Measurements from ENCODE around the gene GSTA1. TPM values are rescaled to one million over a fixed set of nuclear protein-coding genes. Genes with fewer than 3 reads are reported as not detected.
"Not testable (repeated sequence)": the region's sequence is repeated elsewhere in the genome, so short reads cannot be mapped to it uniquely, and the experiment has no call there.

GSTA1 gene
- total and polyA plus RNA-seq, 2 donors from 2014 or later, result 1.3 to 725 TPM

DNA sequence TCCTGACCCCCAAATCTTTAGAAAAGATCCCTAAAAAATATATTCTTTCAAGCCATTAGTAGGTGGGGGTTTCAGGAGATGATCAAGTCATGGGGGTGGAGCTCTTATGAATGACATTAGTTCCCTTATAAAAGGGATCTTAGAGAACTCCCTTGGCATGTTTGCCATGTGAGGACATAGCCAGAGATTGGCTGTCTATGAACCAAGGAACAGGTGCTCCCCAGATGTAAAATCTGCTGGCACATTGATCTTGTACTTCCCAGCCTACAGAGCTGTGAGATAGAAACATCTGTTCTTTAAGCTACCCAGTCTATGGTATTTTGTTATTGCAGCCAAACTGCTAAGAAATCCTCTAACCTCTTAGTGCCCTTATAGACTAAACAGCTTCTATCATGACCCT lies 36.0 kb downstream of the GSTA1 start:
- H3K4me3 ChIP-seq (ENCODE audit: low read length in 3 of 3); H3K36me3 ChIP-seq (ENCODE audit: control insufficient read depth in 2 of 3, insufficient read depth in 3 of 3, low read length in 3 of 3); H3K9ac ChIP-seq (ENCODE audit: low read length in 3 of 3); FAIRE-seq; intact Hi-C loops (cut with DNase I); DNase-seq; H3K27me3 ChIP-seq (ENCODE audit: control insufficient read depth, insufficient read depth, low read length); H3K27ac ChIP-seq (ENCODE audit: low read depth in 2 of 2, low read length in 2 of 2); H3K9me3 ChIP-seq (ENCODE audit: control insufficient read depth in 2 of 3, insufficient read depth in 1 of 3, low read length in 3 of 3); H3K4me1 ChIP-seq (ENCODE audit: control insufficient read depth in 2 of 3, insufficient read depth in 2 of 3, low read depth in 1 of 3, low read length in 3 of 3): not testable (repeated sequence)

DNA sequence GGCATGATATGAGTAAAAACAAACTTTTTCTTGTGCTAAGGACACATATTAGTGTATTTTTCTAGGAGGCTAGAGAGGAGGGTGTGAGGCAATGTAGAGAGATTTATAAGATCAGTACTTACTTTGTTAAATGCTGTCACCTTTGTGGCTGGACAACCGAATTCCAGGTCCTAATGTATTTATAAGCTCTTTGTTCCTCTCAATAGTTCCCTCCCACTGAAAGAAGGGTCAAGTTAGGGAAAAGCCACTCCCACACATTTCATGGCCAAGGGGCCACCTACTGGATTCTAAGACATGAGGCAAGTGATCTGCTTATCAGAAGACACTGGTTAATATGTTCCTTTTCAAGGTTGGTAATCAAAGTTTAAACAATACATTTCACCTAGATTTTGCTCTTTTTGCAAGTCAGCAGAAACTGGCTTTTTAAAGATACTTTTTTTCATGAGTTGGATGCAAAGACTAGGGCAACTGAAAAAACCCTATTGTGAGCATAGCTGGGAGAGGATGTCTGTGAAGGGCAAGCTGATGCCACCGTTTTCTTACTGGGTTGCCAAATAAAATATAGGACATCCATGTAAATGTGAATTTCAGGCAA lies 40.2 kb downstream of the GSTA1 start, which contains the start of gene GSTA2:
Gene GSTA2 (minus strand): TSS at position 154 of the 595 bp plus-strand sequence. CDS start 5,528 bp downstream, outside the sequence.
- H3K9me3 ChIP-seq (ENCODE audit: control insufficient read depth in 2 of 3, insufficient read depth in 1 of 3, low read length in 3 of 3); H3K4me1 ChIP-seq (ENCODE audit: control insufficient read depth in 2 of 3, insufficient read depth in 2 of 3, low read depth in 1 of 3, low read length in 3 of 3); H3K27me3 ChIP-seq (ENCODE audit: control insufficient read depth, insufficient read depth, low read length); intact Hi-C loops (cut with DNase I); H3K36me3 ChIP-seq (ENCODE audit: control insufficient read depth in 2 of 3, insufficient read depth in 3 of 3, low read length in 3 of 3); H3K9ac ChIP-seq (ENCODE audit: low read length in 3 of 3): not testable (repeated sequence)
- FAIRE-seq (peak; percentile 32), DNase-seq (peak in 1 of 5 donors; percentile 12)
- Histone ChIP-seq H3K4me3 (ENCODE audit: low read length in 3 of 3) (peak within 1 kb of the TSS in 2 of 3 donors; percentile 18 to 28), H3K27ac (ENCODE audit: low read depth in 2 of 2, low read length in 2 of 2) (peak within 1 kb of the TSS in 1 of 2 donors; percentile 22)

DNA sequence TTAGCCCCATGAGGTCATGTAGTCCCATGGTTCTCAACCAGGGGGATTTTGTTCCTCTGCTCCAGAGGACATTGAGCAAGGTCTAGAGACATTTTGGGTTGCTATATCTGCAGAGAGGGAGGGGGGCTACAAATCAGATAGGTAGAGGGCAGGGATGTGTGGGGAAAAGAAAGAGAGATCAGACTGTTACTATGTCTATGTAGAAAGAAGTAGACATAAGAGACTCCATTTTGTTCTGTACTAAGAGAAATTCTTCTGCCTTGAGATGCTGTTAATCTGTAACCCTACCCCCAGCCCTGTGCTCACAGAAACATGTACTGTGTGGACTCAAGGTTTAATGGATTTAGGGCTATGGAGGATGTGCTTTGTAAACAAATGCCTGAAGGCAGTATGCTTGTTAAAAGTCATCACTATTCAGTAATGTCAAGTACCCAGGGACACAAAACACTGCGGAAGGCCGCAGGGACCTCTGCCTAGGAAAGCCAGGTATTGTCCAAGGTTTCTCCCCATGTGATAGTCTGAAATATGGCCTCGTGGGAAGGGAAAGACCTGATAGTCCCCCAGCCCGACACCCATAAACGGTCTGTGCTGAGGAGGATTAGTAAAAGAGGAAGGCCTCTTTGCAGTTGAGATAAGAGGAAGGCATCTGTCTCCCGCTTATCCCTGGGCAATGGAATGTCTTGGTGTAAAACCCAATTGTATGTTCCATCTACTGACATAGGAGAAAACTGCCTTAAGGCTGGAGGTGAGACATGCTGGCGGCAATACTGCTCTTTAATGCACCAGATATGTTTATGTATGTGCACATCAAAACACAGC lies 41.7 kb downstream of the GSTA1 start:
- intact Hi-C loops (cut with DNase I); H3K36me3 ChIP-seq (ENCODE audit: control insufficient read depth in 2 of 3, insufficient read depth in 3 of 3, low read length in 3 of 3); H3K9ac ChIP-seq (ENCODE audit: low read length in 3 of 3); H3K27me3 ChIP-seq (ENCODE audit: control insufficient read depth, insufficient read depth, low read length); FAIRE-seq; H3K4me1 ChIP-seq (ENCODE audit: control insufficient read depth in 2 of 3, insufficient read depth in 2 of 3, low read depth in 1 of 3, low read length in 3 of 3); H3K9me3 ChIP-seq (ENCODE audit: control insufficient read depth in 2 of 3, insufficient read depth in 1 of 3, low read length in 3 of 3): not testable (repeated sequence)
- Histone ChIP-seq H3K4me3 (ENCODE audit: low read length in 3 of 3) (peak overlapping the region in 2 of 3 donors; percentile 18 to 28), H3K27ac (ENCODE audit: low read depth in 2 of 2, low read length in 2 of 2) (peak overlapping the region in 1 of 2 donors; percentile 22)
- DNase-seq, result peak in 2 of 5 donors; percentile 4 to 33

DNA sequence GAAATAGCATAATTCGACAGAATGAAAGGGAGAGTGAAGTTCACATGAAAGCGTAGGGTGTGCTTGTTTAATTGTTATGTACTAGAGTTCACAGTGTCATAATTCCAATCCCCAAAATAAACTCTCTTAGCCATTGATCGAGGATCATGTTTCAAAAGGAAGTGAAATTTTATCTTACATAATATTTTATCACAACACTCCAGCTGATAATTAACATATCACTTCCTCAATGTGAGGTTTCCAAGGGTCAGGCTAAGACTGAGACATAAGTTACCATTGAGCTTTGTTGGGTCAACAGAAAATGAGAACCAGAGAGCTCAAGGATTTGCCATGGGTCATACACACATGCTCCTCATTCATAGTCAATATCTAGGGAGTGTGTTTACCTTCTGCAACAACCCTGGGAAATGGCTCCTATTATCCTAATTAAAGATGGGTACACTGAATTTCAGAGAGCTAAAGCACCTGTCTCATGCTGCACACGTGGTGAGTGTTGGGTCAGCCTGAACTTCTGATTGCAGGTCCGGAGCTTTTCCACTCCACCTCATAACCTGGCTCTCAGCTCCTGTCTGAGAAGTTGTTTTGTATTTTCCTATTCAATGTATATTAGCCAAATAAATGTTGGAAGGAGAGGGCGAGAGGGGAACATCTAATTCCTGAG lies 43.4 kb downstream of the GSTA1 start:
- DNase-seq (no peak), FAIRE-seq (no peak)
- Histone ChIP-seq H3K9me3 (ENCODE audit: control insufficient read depth in 2 of 3, insufficient read depth in 1 of 3, low read length in 3 of 3) (no peaks in the 10 kb centered on the region), H3K4me3 (ENCODE audit: low read length in 3 of 3) (no peak overlapping the region), H3K27me3 (ENCODE audit: control insufficient read depth, insufficient read depth, low read length) (no peaks in the 10 kb centered on the region), H3K27ac (ENCODE audit: low read depth in 2 of 2, low read length in 2 of 2) (no peak overlapping the region), H3K36me3 (ENCODE audit: control insufficient read depth in 2 of 3, insufficient read depth in 3 of 3, low read length in 3 of 3) (no peaks in the 10 kb centered on the region), H3K4me1 (ENCODE audit: control insufficient read depth in 2 of 3, insufficient read depth in 2 of 3, low read depth in 1 of 3, low read length in 3 of 3) (no peaks in the 10 kb centered on the region), H3K9ac (ENCODE audit: low read length in 3 of 3) (no peak overlapping the region)
- TF ChIP-seq, protein P1, sequence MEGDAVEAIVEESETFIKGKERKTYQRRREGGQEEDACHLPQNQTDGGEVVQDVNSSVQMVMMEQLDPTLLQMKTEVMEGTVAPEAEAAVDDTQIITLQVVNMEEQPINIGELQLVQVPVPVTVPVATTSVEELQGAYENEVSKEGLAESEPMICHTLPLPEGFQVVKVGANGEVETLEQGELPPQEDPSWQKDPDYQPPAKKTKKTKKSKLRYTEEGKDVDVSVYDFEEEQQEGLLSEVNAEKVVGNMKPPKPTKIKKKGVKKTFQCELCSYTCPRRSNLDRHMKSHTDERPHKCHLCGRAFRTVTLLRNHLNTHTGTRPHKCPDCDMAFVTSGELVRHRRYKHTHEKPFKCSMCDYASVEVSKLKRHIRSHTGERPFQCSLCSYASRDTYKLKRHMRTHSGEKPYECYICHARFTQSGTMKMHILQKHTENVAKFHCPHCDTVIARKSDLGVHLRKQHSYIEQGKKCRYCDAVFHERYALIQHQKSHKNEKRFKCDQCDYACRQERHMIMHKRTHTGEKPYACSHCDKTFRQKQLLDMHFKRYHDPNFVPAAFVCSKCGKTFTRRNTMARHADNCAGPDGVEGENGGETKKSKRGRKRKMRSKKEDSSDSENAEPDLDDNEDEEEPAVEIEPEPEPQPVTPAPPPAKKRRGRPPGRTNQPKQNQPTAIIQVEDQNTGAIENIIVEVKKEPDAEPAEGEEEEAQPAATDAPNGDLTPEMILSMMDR (IDR thresholded peaks at IDR 0.05; ENCODE audit: borderline replicate concordance, extremely low read depth, insufficient read depth), result no peak
- intact Hi-C loops (cut with DNase I), result no loop called here
